Measurements from ENCODE around the gene FKBP1A.

Gene FKBP1A

GRCh38 chr20:1330075-1330830, 62.6 kb downstream of the FKBP1A start:
- H3K36me3 ChIP-seq (ENCODE audit: control insufficient read depth in 2 of 2, insufficient read depth in 1 of 2, low read length in 2 of 2) = peaks cover 12 to 50% of the 10 kb centered on the region in 2 experiments; a peak in 2 of 3 replicates
- peaks cover 23% of the 10 kb centered on the region for H3K4me1 ChIP-seq (ENCODE audit: control insufficient read depth, insufficient read depth, low read length)
- no peaks in the 10 kb centered on the region for H3K9me3 ChIP-seq (ENCODE audit: control insufficient read depth, insufficient read depth, low read depth, low read length)
- ChIA-PET CTCF (interaction anchor here (0.5 kb wide), 1 partner anchor 10 kb away, joined by 3 read pairs; no protein-coding TSS in a partner anchor), POLR2A (interaction anchor here (0.8 kb wide), 1 partner anchor 17 kb away, joined by 3 read pairs; no protein-coding TSS in a partner anchor)
- no peak overlapping the region for H3K4me3 ChIP-seq (ENCODE audit: low read depth, low read length)
- H3K27ac ChIP-seq (ENCODE audit: extremely low read depth, low read depth, low read length) = no peak overlapping the region
- no peak for TF ChIP-seq ZNF214 (tag by site-specific recombination; IDR thresholded peaks at IDR 0.05; ENCODE audit: borderline replicate concordance)
- TF ChIP-seq MZF1 (tag by site-specific recombination; IDR thresholded peaks at IDR 0.05; ENCODE audit: borderline replicate concordance) = no peak
- no peak for TF ChIP-seq SP2 (tag by site-specific recombination; IDR thresholded peaks at IDR 0.05)
- TF ChIP-seq ZFP3 (tag by site-specific recombination; IDR thresholded peaks at IDR 0.05; ENCODE audit: low read depth) = no peak
- TF ChIP-seq FEZF1 (tag by site-specific recombination; IDR thresholded peaks at IDR 0.05) = no peak
- TF ChIP-seq REST (tag by site-specific recombination; IDR thresholded peaks at IDR 0.05) = no peak
- no peak for TF ChIP-seq ZNF221 (tag by site-specific recombination; IDR thresholded peaks at IDR 0.05; ENCODE audit: borderline replicate concordance)
- TF ChIP-seq GFI1B (tag by site-specific recombination; IDR thresholded peaks at IDR 0.05) = no peak

- ChIA-PET CTCF (interaction anchor here (0.5 to 1.3 kb wide), 3 partner anchors 108 to 644 kb away, joined by 3 to 6 read pairs (median 3); no protein-coding TSS in a partner anchor), POLR2A (interaction anchor here (0.6 to 1.0 kb wide), 3 partner anchors 13 to 55 kb away, joined by 3 read pairs; no protein-coding TSS in a partner anchor)
- H3K4me1 ChIP-seq (ENCODE audit: control insufficient read depth, insufficient read depth, low read length) = peaks cover 23% of the 10 kb centered on the region
- H3K27ac ChIP-seq (ENCODE audit: extremely low read depth, low read depth, low read length) = no peak within 1 kb of the TSS
- peaks cover 12 to 47% of the 10 kb centered on the region in 2 experiments; a peak in 2 of 3 replicates for H3K36me3 ChIP-seq (ENCODE audit: control insufficient read depth in 2 of 2, insufficient read depth in 1 of 2, low read length in 2 of 2)
- no peaks in the 10 kb centered on the region for H3K9me3 ChIP-seq (ENCODE audit: control insufficient read depth, insufficient read depth, low read depth, low read length)
- no peak within 1 kb of the TSS for H3K4me3 ChIP-seq (ENCODE audit: low read depth, low read length)
- no peak for TF ChIP-seq ZNF791 (tag by site-specific recombination; IDR thresholded peaks at IDR 0.05)
- no peak for TF ChIP-seq ZNF221 (tag by site-specific recombination; IDR thresholded peaks at IDR 0.05; ENCODE audit: borderline replicate concordance)
- TF ChIP-seq PRDM2 (tag by site-specific recombination; IDR thresholded peaks at IDR 0.05; ENCODE audit: borderline replicate concordance) = no peak
- TF ChIP-seq ZBTB11 (tag by site-specific recombination; conservative IDR thresholded peaks at IDR 0.05; ENCODE audit: low read depth) = no peak
- no peak for TF ChIP-seq ZBTB20 (tag by site-specific recombination; IDR thresholded peaks at IDR 0.05)
- TF ChIP-seq ZBTB7A (tag by site-specific recombination; IDR thresholded peaks at IDR 0.05; ENCODE audit: low read depth) = no peak
- no peak for TF ChIP-seq ZNF501 (tag by site-specific recombination; IDR thresholded peaks at IDR 0.05)
- TF ChIP-seq PBX3 (CRISPR knock-in tag; IDR thresholded peaks at IDR 0.05) = no peak
- TF ChIP-seq ZNF621 (tag by site-specific recombination; IDR thresholded peaks at IDR 0.05) = no peak
- no peak for TF ChIP-seq OSR2 (tag by site-specific recombination; IDR thresholded peaks at IDR 0.05)
- TF ChIP-seq ZNF19 (tag by site-specific recombination; IDR thresholded peaks at IDR 0.05; ENCODE audit: low read depth) = no peak
Observed at GRCh38 chr20:1328680-1329330, 64.0 kb downstream of the FKBP1A start, which contains the start of gene SDCBP2. Gene SDCBP2, minus strand, starts transcription at chr20:1329139. Its CDS starts 8,723 bp downstream, at chr20:1320416.
